GM23248 (cell line): ENCODE results near the gene PLEKHH3. TPM values are rescaled to one million over a fixed set of nuclear protein-coding genes. Genes with fewer than 3 reads are reported as not detected.

ENCODE experiments used
- DNase-seq: peaks from one replicate; pipeline ENCODE4 v3.0.0-alpha.2; 2015
- H2AFZ ChIP-seq: fragments of 200-600 bp; sonication (generic); 2 replicates; pipeline ENCODE4 v1.6.1; 2016; ENCODE audit warnings: antibody characterized with exemption
- H3F3A ChIP-seq: fragments of 200-600 bp; sonication (generic); 2 replicates; pipeline ENCODE4 v1.6.1; 2016; ENCODE audit warnings: mild to moderate bottlenecking, antibody characterized with exemption, mixed run types; ENCODE audit not compliant: insufficient read depth
- H3K27ac ChIP-seq: fragments of 200-600 bp; sonication (generic); 2 replicates; pipeline ENCODE4 v1.5.1; 2016; ENCODE audit warnings: mild to moderate bottlenecking
- H3K27me3 ChIP-seq: fragments of 200-600 bp; sonication (generic); replicated peaks from 2 replicates; pipeline ENCODE4 v1.6.1; 2016; ENCODE audit warnings: mild to moderate bottlenecking; ENCODE audit not compliant: insufficient read depth
- H3K36me3 ChIP-seq: fragments of 200-600 bp; sonication (generic); 2 replicates; pipeline ENCODE4 v1.6.1; 2016; ENCODE audit warnings: low read depth, mild to moderate bottlenecking
- H3K4me1 ChIP-seq: fragments of 200-600 bp; sonication (generic); 2 replicates; pipeline ENCODE4 v1.6.1; 2016; ENCODE audit warnings: mild to moderate bottlenecking; ENCODE audit not compliant: insufficient read depth
- H3K4me2 ChIP-seq: fragments of 200-600 bp; sonication (generic); one replicate; pipeline ENCODE4 v1.6.1; 2016; ENCODE audit warnings: mild to moderate bottlenecking; ENCODE audit not compliant: unreplicated experiment
- H3K4me3 ChIP-seq: fragments of 200-600 bp; sonication (generic); 2 replicates; pipeline ENCODE4 v1.5.1; 2016; ENCODE audit warnings: mild to moderate bottlenecking
- H3K79me2 ChIP-seq: fragments of 200-600 bp; sonication (generic); 2 replicates; pipeline ENCODE4 v1.6.1; 2016; ENCODE audit warnings: mild to moderate bottlenecking; ENCODE audit not compliant: insufficient read depth
- H3K9ac ChIP-seq: fragments of 200-600 bp; sonication (generic); 2 replicates; pipeline ENCODE4 v1.6.1; 2016; ENCODE audit warnings: mild to moderate bottlenecking
- H3K9me2 ChIP-seq: fragments of 200-600 bp; sonication (generic); 2 replicates; pipeline ENCODE4 v1.6.1; 2016; ENCODE audit warnings: mixed run types, mild to moderate bottlenecking, moderate library complexity; ENCODE audit not compliant: insufficient read depth
- H3K9me3 ChIP-seq: fragments of 200-600 bp; sonication (generic); one replicate; pipeline ENCODE4 v1.6.1; 2017; ENCODE audit warnings: low read depth
- H4K20me1 ChIP-seq: fragments of 200-600 bp; sonication (generic); 2 replicates; pipeline ENCODE4 v1.6.0; 2016; ENCODE audit not compliant: insufficient read depth
- EZH2 ChIP-seq: fragments of 200-600 bp; sonication (generic); IDR thresholded peaks from 2 replicates; pipeline ENCODE4 v1.6.1; 2018; ENCODE audit warnings: antibody characterized with exemption, mild to moderate bottlenecking; ENCODE audit not compliant: insufficient read depth, poor library complexity, severe bottlenecking
- EZH2phosphoT487 ChIP-seq: fragments of 200-600 bp; sonication (generic); IDR thresholded peaks from 2 replicates; pipeline ENCODE4 v1.6.1; 2018; ENCODE audit warnings: antibody characterized with exemption, moderate library complexity, mild to moderate bottlenecking, low read depth; ENCODE audit not compliant: insufficient read depth
- WGBS, 2 experiments: methylation state at CpG; one replicate each; pipeline ENCODE4 v1.1.6; 2015 to 2017; ENCODE audit warnings: low lambda C conversion rate in 2 of 2, low coverage in 1 of 2; ENCODE audit errors: missing lambda C conversion rate in 2 of 2; 5-methylcytosine and 5-hydroxymethylcytosine counted together
- in situ Hi-C: fragments of 300-500 bp; cut with MboI; formaldehyde crosslinking; loops from 2 replicates; pipeline ENCODE4 v1.15.0; 2020
- polyA plus RNA-seq: library from polyadenylated mRNA; unstranded; fragments of >200 nt; fragmentation: Nextera tagmentation; extraction: Ambion mirVana; gene quantifications from 2 replicates; pipeline ENCODE4 v1.2.1, GENCODE V29; 2016
- total RNA-seq: library from RNA; depleted of rRNA; stranded (reverse); fragments of >200 nt; shearing (Covaris generic); gene quantifications from 2 replicates; pipeline ENCODE4 v1.2.3, GENCODE V29; 2014; rRNA removed

PLEKHH3 gene
- total RNA-seq (19.0 and 32.2 TPM in 2 replicates), polyA plus RNA-seq (6.4 and 7.5 TPM in 2 replicates)

DNA sequence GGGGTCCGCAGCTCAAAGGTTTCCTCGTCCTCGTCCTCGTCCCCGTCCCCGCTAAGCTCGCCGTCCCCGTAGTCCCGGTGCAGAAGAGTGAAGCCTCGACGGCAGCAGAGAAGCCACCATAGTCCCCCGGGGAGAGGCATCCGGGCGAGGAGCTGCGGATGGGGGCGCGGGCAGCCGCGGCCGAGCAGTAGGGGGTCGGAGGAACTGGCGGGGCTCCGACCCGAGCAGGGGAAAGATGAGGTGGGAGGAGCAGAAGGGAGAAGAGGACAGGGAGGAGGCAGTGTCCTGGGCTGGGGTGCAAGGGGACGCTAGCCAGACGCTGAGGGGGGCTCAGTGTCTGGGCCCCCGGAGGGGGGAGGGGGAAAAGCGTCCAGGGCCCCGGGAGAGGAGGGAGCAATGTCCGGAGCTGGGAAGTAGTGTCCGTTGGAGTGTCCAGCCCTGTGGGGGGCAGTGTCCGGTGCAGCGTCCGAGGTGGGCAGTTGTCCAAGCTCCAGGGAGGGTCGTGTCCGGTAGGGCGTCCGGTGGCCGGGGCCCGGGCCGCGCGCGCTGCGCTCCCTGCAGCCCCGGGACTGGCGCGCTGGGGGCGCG lies at the start of gene PLEKHH3:
Gene PLEKHH3, minus strand, starts transcription at position 571 of the 588 bp plus-strand sequence. Its CDS starts 431 bp downstream, at position 140.
- no peaks in the 10 kb centered on the region for H3K9me3 ChIP-seq
- H3K27ac ChIP-seq: peak within 1 kb of the TSS; percentile 85
- no peaks in the 10 kb centered on the region for H3K9me2 ChIP-seq
- H3K4me1 ChIP-seq: peaks cover 35% of the 10 kb centered on the region
- no peaks in the 10 kb centered on the region for H4K20me1 ChIP-seq
- peak within 1 kb of the TSS; percentile 90 for H3K4me2 ChIP-seq
- H3K79me2 ChIP-seq: peaks cover 33% of the 10 kb centered on the region
- peak within 1 kb of the TSS; percentile 87 for H3K4me3 ChIP-seq
- in situ Hi-C loops: no loop called here
- WGBS, 2 experiments: 1% methylated on average over 27 to 51 of the region's 51 CpGs
- no peaks in the 10 kb centered on the region for H3K36me3 ChIP-seq
- no peak for TF ChIP-seq EZH2
- TF ChIP-seq EZH2phosphoT487: no peak
- H3K9ac ChIP-seq: peak within 1 kb of the TSS; percentile 79
- peaks cover 12% of the 10 kb centered on the region; the same call in 1 of the 2 replicates for H3F3A ChIP-seq
- H2AFZ ChIP-seq: peak within 1 kb of the TSS; percentile 68
- H3K27me3 ChIP-seq: no peaks in the 10 kb centered on the region
- no peak for DNase-seq

DNA sequence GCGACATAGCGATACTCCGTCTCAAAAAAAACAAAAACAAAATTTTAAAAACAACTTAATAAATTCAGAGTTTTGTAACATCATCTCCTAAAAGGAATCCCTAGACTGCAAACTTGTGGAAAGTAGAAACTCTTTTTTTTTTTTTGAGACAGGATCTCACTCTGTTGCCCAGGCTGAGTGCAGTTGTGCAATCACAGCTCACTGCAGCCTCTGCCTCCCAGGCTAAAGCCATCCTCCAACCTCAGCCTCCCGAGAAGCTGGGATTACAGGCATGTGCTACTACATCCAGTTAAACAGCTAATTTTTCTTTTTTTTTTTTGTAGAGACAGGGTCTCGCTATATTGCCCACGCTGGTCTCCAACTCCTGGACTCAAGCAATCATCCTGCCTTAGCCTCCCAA lies 48.3 kb upstream of the PLEKHH3 start:
- H3K4me1 ChIP-seq: no peaks in the 10 kb centered on the region
- no peaks in the 10 kb centered on the region for H3K79me2 ChIP-seq
- H2AFZ ChIP-seq: no peak overlapping the region
- in situ Hi-C loops: loop anchor here (25.0 kb wide), 1 partner anchor 212 kb away; no protein-coding TSS in a partner anchor
- no peaks in the 10 kb centered on the region for H3K27me3 ChIP-seq
- H4K20me1 ChIP-seq: no peaks in the 10 kb centered on the region
- H3K9me2 ChIP-seq: no peaks in the 10 kb centered on the region
- WGBS, 2 experiments: 96 to 98% methylated on average over 6 of the region's 6 CpGs
- H3K4me3 ChIP-seq: no peak overlapping the region
- peaks cover 55% of the 10 kb centered on the region for H3K36me3 ChIP-seq
- H3K9me3 ChIP-seq: no peaks in the 10 kb centered on the region
- H3K4me2 ChIP-seq: no peak overlapping the region
- TF ChIP-seq EZH2 (no peak), EZH2phosphoT487 (no peak)
- no peak overlapping the region for H3K27ac ChIP-seq
- H3F3A ChIP-seq: no peaks in the 10 kb centered on the region
- H3K9ac ChIP-seq: no peak overlapping the region
- no peak for DNase-seq

- no peaks in the 10 kb centered on the region for H3K9me3 ChIP-seq
- no peaks in the 10 kb centered on the region for H3K79me2 ChIP-seq
- H4K20me1 ChIP-seq: no peaks in the 10 kb centered on the region
- H3K27ac ChIP-seq: no peak overlapping the region
- TF ChIP-seq EZH2 (no peak), EZH2phosphoT487 (no peak)
- H3K4me2 ChIP-seq: no peak overlapping the region
- no peak overlapping the region for H3K9ac ChIP-seq
- no peaks in the 10 kb centered on the region for H3K9me2 ChIP-seq
- no peak overlapping the region for H2AFZ ChIP-seq
- H3K36me3 ChIP-seq: peaks cover 58% of the 10 kb centered on the region
- no peaks in the 10 kb centered on the region for H3F3A ChIP-seq
- H3K27me3 ChIP-seq: no peaks in the 10 kb centered on the region
- H3K4me3 ChIP-seq: no peak overlapping the region
- in situ Hi-C loops: no loop called here
- 79% methylated on average over 3 of the region's 3 CpGs for WGBS, 2 experiments
- no peaks in the 10 kb centered on the region for H3K4me1 ChIP-seq
- DNase-seq: no peak
Measured at GRCh38 chr17:42723636-42724035, 46.8 kb upstream of the PLEKHH3 start.

DNA sequence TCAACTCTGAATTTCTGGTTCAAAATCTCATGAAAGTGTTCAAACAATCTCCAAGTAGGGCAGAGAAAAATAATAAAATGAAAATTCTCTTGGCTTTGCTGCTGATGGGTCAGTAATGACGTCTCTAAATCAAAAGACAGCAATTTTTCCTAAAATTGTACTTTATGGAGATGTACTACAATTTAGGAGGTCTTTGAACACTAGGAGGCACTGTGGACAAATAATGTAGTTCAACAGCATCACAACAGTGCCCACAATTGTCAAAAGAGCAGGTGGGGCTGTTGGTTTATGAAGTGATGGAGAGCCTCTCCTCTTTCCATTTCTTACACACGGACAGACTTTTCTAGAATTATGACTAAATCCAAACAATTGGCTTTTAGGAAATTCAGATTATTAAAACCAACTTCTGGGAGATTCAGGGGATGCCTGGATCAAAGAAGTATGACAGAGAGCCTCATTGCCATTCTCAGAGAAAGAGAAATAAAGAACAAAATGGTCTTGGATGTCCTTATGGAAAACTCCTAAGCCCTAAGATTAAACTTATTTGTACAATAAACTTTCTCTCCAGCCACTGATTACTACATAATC lies 44.3 kb upstream of the PLEKHH3 start:
- Histone ChIP-seq H3K4me2 (no peak overlapping the region), H3K9ac (no peak overlapping the region), H4K20me1 (no peaks in the 10 kb centered on the region), H3K4me3 (no peak overlapping the region), H3K27ac (no peak overlapping the region), H3K79me2 (no peaks in the 10 kb centered on the region), H3K4me1 (no peaks in the 10 kb centered on the region), H3K36me3 (peaks cover 62% of the 10 kb centered on the region), H3F3A (no peaks in the 10 kb centered on the region), H3K9me3 (no peaks in the 10 kb centered on the region), H3K9me2 (no peaks in the 10 kb centered on the region), H2AFZ (no peak overlapping the region), H3K27me3 (no peaks in the 10 kb centered on the region)
- TF ChIP-seq EZH2 (no peak), EZH2phosphoT487 (no peak)
- WGBS, 2 experiments: 1 to 7% methylated on average over 2 of the region's 2 CpGs
- DNase-seq: peak; percentile 81
- in situ Hi-C loops: no loop called here
